K562 (cell line): ENCODE measurements around the gene CCDC85C. TPM values are rescaled to one million over a fixed set of nuclear protein-coding genes. Genes with fewer than 3 reads are reported as not detected.

Experiments
- ATAC-seq: fragments of 200-7000 bp; cut with Tn5 transposase; 3 replicates; pipeline ENCODE4 v1.9.1; 2020; ENCODE audit warnings: moderate library complexity
- BruUV-seq: library from RNA; stranded (reverse); fragments of 400-500 nt; replicated peaks from 2 replicates; lab custom pipeline; 2021; lab: Mats Ljungman, UMichigan
- CTCF ChIA-PET: fragments of 300-600 bp; formaldehyde crosslinking; extraction: SDS; loops from one replicate; lab custom pipeline; 2021; ENCODE audit warnings: low intra/inter-chr PET ratio; lab: Yijun Ruan, JAX
- POLR2A ChIA-PET: fragments of 300-600, 350-650 bp; sonication (Branson Sonifier 250); formaldehyde crosslinking; extraction: SDS; loops from one replicate; lab custom pipeline; 2021; ENCODE audit warnings: antibody characterized with exemption, inconsistent platforms; lab: Yijun Ruan, JAX
- DNase-seq, 4 experiments: peaks; one replicate each; pipeline versions ENCODE4 v3.0.0 to v3.0.0-alpha.2; 2011 to 2018; ENCODE audit warnings: low spot score in 3 of 4, mixed read lengths in 3 of 4; ENCODE audit errors: extremely low read depth in 1 of 4
- FAIRE-seq: peaks from 2 replicates; lab custom pipeline; 2011; peaks lifted over from hg19 to GRCh38; lab: Jason Lieb, UNC
- H2AFZ ChIP-seq: 2 replicates; pipeline ENCODE4 v1.6.0; 2011; ENCODE audit warnings: low read depth, low read length, control low read depth, inconsistent platforms
- H3K27ac ChIP-seq: fragments of 200-600 bp; 3 replicates; pipeline ENCODE4 v1.8.0; 2011; ENCODE audit warnings: low read depth, mild to moderate bottlenecking, control low read depth, inconsistent platforms, low read length, moderate library complexity, mixed read lengths; ENCODE audit errors: extremely low read depth
- H3K27me3 ChIP-seq, 2 experiments: fragments of 300-600 bp in 1 of 2; 2 replicates in 1 of 2; 3 replicates in 1 of 2; pipeline versions ENCODE4 v1.6.0 to v1.8.0; 2011; ENCODE audit warnings: inconsistent platforms in 2 of 2, low read length in 2 of 2, mild to moderate bottlenecking in 1 of 2, mixed read lengths in 1 of 2, moderate library complexity in 1 of 2; ENCODE audit not compliant: control insufficient read depth in 2 of 2, insufficient read depth in 2 of 2
- H3K36me3 ChIP-seq: fragments of 300-600 bp; 3 replicates; pipeline ENCODE4 v1.8.0; 2011; ENCODE audit warnings: mild to moderate bottlenecking, low read length, inconsistent platforms; ENCODE audit not compliant: control insufficient read depth, insufficient read depth
- H3K4me1 ChIP-seq, 2 experiments: fragments of 200-600 bp in 1 of 2; replicated peaks in 1 of 2; 2 replicates in 1 of 2; 3 replicates in 1 of 2; pipeline versions ENCODE4 v1.5.1 to v1.8.0; 2011; ENCODE audit warnings: inconsistent platforms in 2 of 2, low read length in 2 of 2, mild to moderate bottlenecking in 1 of 2, mixed read lengths in 1 of 2, moderate library complexity in 1 of 2; ENCODE audit not compliant: control insufficient read depth in 2 of 2, insufficient read depth in 2 of 2
- H3K4me2 ChIP-seq: 2 replicates; pipeline ENCODE4 v1.6.1; 2011; ENCODE audit warnings: low read length, control low read depth, inconsistent platforms, mixed read lengths; ENCODE audit not compliant: insufficient read depth
- H3K4me3 ChIP-seq: fragments of 200-600 bp; sonication (generic), shearing (Covaris generic); 2 replicates; pipeline ENCODE4 v1.5.1; 2016; ENCODE audit warnings: control low read depth, inconsistent platforms
- H3K79me2 ChIP-seq: fragments of 200-600 bp; 3 replicates; pipeline ENCODE4 v1.8.0; 2011; ENCODE audit warnings: low read length, inconsistent platforms; ENCODE audit not compliant: control insufficient read depth, insufficient read depth
- H3K9ac ChIP-seq, 2 experiments: 2 replicates each; pipeline versions ENCODE4 v1.6.0 to v1.6.1; 2011; ENCODE audit warnings: low read depth in 2 of 2, low read length in 2 of 2, control low read depth in 1 of 2, inconsistent platforms in 1 of 2, mild to moderate bottlenecking in 1 of 2, mixed read lengths in 1 of 2; ENCODE audit not compliant: insufficient read depth in 1 of 2
- H3K9me1 ChIP-seq: one replicate; pipeline ENCODE4 v1.6.0; 2011; ENCODE audit warnings: inconsistent platforms, mild to moderate bottlenecking, low read length, moderate library complexity; ENCODE audit not compliant: control insufficient read depth, insufficient read depth
- H3K9me3 ChIP-seq: replicated peaks from 2 replicates; pipeline ENCODE4 v1.5.1; 2011; ENCODE audit warnings: low read depth, low read length, inconsistent platforms; ENCODE audit not compliant: control insufficient read depth, insufficient read depth
- H4K20me1 ChIP-seq: replicated peaks from 2 replicates; pipeline ENCODE4 v1.6.1; 2011; ENCODE audit warnings: low read length, inconsistent platforms, mixed read lengths; ENCODE audit not compliant: control insufficient read depth, insufficient read depth
- DPF2 ChIP-seq: fragments of 450-650 bp; IDR thresholded peaks from 2 replicates; pipeline ENCODE4 v1.6.1; 2016
- HLTF ChIP-seq: fragments of 450-650 bp; IDR thresholded peaks from 2 replicates; pipeline ENCODE4 v1.6.1; 2016
- LCOR ChIP-seq: sonication (generic); formaldehyde crosslinking; IDR thresholded peaks from 2 replicates; pipeline ENCODE4 v1.8.0; 2022; ENCODE audit warnings: mild to moderate bottlenecking, missing genetic modification reagents
- MTA3 ChIP-seq: fragments of 450-650 bp; formaldehyde crosslinking; IDR thresholded peaks from 2 replicates; pipeline ENCODE4 v1.6.1; 2017; ENCODE audit warnings: mild to moderate bottlenecking, borderline replicate concordance
- NELFE ChIP-seq: IDR thresholded peaks from 2 replicates; pipeline ENCODE4 v1.6.1; 2011; ENCODE audit warnings: mild to moderate bottlenecking; ENCODE audit not compliant: insufficient read depth, insufficient read length
- PHB2 ChIP-seq: fragments of 450-650 bp; IDR thresholded peaks from 2 replicates; pipeline ENCODE4 v1.6.1; 2017; ENCODE audit warnings: low read depth
- RNF2 ChIP-seq: sonication (generic); IDR thresholded peaks from 2 replicates; pipeline ENCODE4 v1.6.1; 2016
- SIN3A ChIP-seq, 2 experiments: fragments of 150-350 bp in 1 of 2; IDR thresholded peaks; 2 replicates each; pipeline ENCODE4 v1.6.1; 2011 to 2016; ENCODE audit warnings: borderline replicate concordance in 2 of 2, low read depth in 2 of 2, low read length in 2 of 2, mild to moderate bottlenecking in 2 of 2, moderate library complexity in 2 of 2; ENCODE audit not compliant: control insufficient read depth in 1 of 2
- ZNF347 ChIP-seq: fragments of 450-650 bp; formaldehyde crosslinking; IDR thresholded peaks from 2 replicates; pipeline ENCODE4 v1.4.0; 2020; ENCODE audit warnings: low read depth, mild to moderate bottlenecking, moderate library complexity
- ZNF384 ChIP-seq: IDR thresholded peaks from 2 replicates; pipeline ENCODE4 v1.6.1; 2012; ENCODE audit warnings: low read depth, low read length, improper control_type of control experiment
- ZNF668 ChIP-seq: fragments of 250-450 bp; sonication (Bioruptor Pico); IDR thresholded peaks from 2 replicates; pipeline ENCODE4 v1.8.0; 2022; ENCODE audit warnings: mild to moderate bottlenecking, inconsistent platforms
- WGBS: fragments of 100-300 bp; shearing (Covaris generic); methylation state at CpG from one replicate; pipeline ENCODE4 v1.1.6; 2016; ENCODE audit warnings: low coverage, mixed read lengths; ENCODE audit not compliant: insufficient coverage; ENCODE audit errors: missing lambda C conversion rate; 5-methylcytosine and 5-hydroxymethylcytosine counted together
- in situ Hi-C: fragments of 300-500 bp; cut with MboI; formaldehyde crosslinking; loops from 4 replicates; pipeline ENCODE4 v1.15.0; 2018; ENCODE audit warnings: inconsistent platforms, mixed read lengths
- intact Hi-C: fragments of 100-400 bp; cut with micrococcal nuclease; formaldehyde crosslinking; loops from 2 replicates; pipeline ENCODE4 v1.14.2; 2022
- polyA plus RNA-seq, 8 experiments: library from polyadenylated mRNA; depleted of rRNA in 4 of 8; stranded (reverse) in 5 of 8; unstranded in 3 of 8; fragments of >200 nt; fragmentation: Nextera tagmentation in 2 of 8; fragmentation: Illumina TruSeq in 1 of 8; extraction: Ambion mirVana in 2 of 8; extraction: Trizol in 1 of 8; gene quantifications; 2 replicates each; pipeline versions ENCODE4 v1.2.1 to v1.2.3, GENCODE V29; 2011 to 2014; ENCODE audit warnings: inconsistent platforms in 1 of 8, missing spikeins in 1 of 8
- total RNA-seq, 7 experiments: library from RNA; depleted of rRNA in 6 of 7; stranded (reverse); fragments of >200 nt in 6 of 7; fragmentation: Illumina TruSeq in 2 of 7; extraction: Trizol in 2 of 7; gene quantifications; 2 replicates each; pipeline versions ENCODE4 v1.2.1 to v1.2.3, GENCODE V29; 2011 to 2021; ENCODE audit warnings: low replicate concordance in 1 of 7

The CCDC85C gene
- total and polyA plus RNA-seq, 9 of the 15 experiments (the other 6 are each of a cell fraction or from before 2014, with no cell fraction given) = 0.18 to 22.0 (median 6.3) TPM

DNA sequence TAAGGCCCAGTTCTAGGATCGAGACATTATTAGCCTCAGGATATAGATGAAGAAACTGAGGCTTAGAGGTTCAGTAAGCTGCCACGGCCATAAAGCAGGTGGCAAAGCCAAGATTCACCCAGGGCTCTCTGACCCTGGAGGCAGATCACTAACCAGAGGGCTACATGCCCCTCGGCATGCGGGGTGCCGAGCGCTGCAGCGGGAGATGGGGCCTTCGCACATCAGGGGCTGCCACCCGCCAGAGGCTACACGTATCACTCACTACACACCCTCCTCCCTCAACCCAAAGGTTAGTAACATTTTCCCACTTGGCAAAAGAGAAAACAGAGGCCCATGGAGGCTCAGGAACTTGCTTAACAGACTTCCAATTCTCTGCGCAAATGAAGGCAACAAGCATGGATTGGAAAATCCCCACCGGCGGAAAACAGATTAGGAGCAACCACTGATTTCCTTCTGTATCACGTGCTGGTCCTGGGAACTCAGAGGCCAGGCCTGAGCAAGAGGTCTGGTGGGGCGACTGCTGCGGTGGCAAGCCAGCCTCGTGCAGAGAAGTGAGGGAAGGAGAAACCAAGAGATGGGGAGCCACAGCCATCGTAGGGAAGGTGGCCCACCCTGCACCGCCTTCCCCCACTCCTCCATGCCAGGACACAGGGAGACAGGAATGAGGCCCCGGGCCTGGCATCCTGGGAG lies 6.0 kb downstream of the CCDC85C start:
- Histone ChIP-seq H3K27me3 (no peaks in the 10 kb centered on the region), H3K9me3 (no peaks in the 10 kb centered on the region), H4K20me1 (peaks cover 58% of the 10 kb centered on the region), H3K4me2 (no peak overlapping the region), H3K27ac (no peak overlapping the region), H3K4me3 (no peak overlapping the region), H3K36me3 (no peaks in the 10 kb centered on the region; the same call in 2 of the 3 replicates), H3K4me1 (peaks cover 19 to 22% of the 10 kb centered on the region in 2 experiments), H3K79me2 (peaks cover 40% of the 10 kb centered on the region), H3K9me1 (peaks cover 2% of the 10 kb centered on the region), H3K9ac (no peak overlapping the region), H2AFZ (no peak overlapping the region)
- CTCF ChIA-PET = no interaction called here
- 86% methylated on average over 16 of the region's 20 CpGs for WGBS
- no TSS peak for BruUV-seq
- intact Hi-C loops (no loop called here), in situ Hi-C loops (no loop called here)
- POLR2A ChIA-PET = interaction anchor here (1.5 kb wide), 1 partner anchor 10 kb away, joined by 6 read pairs; no protein-coding TSS in a partner anchor
- TF ChIP-seq ZNF668 (CRISPR knock-in tag) (no peak), NELFE (no peak), MTA3 (no peak), LCOR (CRISPR knock-in tag) (no peak), DPF2 (no peak), HLTF (no peak), ZNF384 (no peak), RNF2 (no peak), SIN3A (IDR thresholded peaks at IDR 0.05; ENCODE audit: borderline replicate concordance in 2 of 2, control insufficient read depth in 1 of 2, low read depth in 2 of 2, low read length in 2 of 2) (no peak), ZNF347 (CRISPR knock-in tag) (no peak), PHB2 (no peak)
- no peak for ATAC-seq
- FAIRE-seq = no peak
- no peak for DNase-seq
